Heart left ventricle (tissue), 13 donors: ENCODE data around the gene HPN.

Experiments
- POLR2A ChIP-seq, 2 donors: fragments of 450-650 bp; IDR thresholded peaks; one replicate each; pipeline ENCODE4 v1.6.1; 2017; ENCODE audit warnings: antibody characterized with exemption in 2 of 2, mild to moderate bottlenecking in 2 of 2, moderate library complexity in 2 of 2
- TF ChIP-seq, protein P1 (sequence below), 12 donors: fragments of 200-600 bp; sonication (generic) in 4 of 12; IDR thresholded peaks; one replicate each; pipeline versions ENCODE4 v1.5.0 to v1.8.0; 2018 to 2022; ENCODE audit warnings: antibody characterized with exemption in 12 of 12, mild to moderate bottlenecking in 5 of 12
- donor health status: ischemic (EF 13 %, LVEDD 7.1; RV severe dilation, severe dysfunction).
- donor health status: DM: no; HTN: yes; CAD: no.
- donor health status: DM: no; HTN: no; CAD: no.
- donor health status: ischemic (EF 25% LVEDD 6.9; RV normal size, moderate dysfunction).
- donor health status: ischemic (EF 25% LVEDD 5.7; RV mildly dilated, moderate dysfunction).
- donor health status: ischemic (EF 35%, LVEDD 5.7; RV mildly dilated, moderate dysfunction).
- donor health status: nonischemic (EF 11% LVEDD 7.7; RV severe dilation, severe dysfunction).
- donor health status: DM: yes; HTN: yes; CAD: no.
- donor health status: PGD.
- donor health status: ischemic (EF 29% LVEDD 5.4; RV normal size, mild dysfunction).
- donor health status: nonischemic (EF 23%, LVEDD 6.1; RV moderate dilation, normal function).

- TF ChIP-seq, protein P1, sequence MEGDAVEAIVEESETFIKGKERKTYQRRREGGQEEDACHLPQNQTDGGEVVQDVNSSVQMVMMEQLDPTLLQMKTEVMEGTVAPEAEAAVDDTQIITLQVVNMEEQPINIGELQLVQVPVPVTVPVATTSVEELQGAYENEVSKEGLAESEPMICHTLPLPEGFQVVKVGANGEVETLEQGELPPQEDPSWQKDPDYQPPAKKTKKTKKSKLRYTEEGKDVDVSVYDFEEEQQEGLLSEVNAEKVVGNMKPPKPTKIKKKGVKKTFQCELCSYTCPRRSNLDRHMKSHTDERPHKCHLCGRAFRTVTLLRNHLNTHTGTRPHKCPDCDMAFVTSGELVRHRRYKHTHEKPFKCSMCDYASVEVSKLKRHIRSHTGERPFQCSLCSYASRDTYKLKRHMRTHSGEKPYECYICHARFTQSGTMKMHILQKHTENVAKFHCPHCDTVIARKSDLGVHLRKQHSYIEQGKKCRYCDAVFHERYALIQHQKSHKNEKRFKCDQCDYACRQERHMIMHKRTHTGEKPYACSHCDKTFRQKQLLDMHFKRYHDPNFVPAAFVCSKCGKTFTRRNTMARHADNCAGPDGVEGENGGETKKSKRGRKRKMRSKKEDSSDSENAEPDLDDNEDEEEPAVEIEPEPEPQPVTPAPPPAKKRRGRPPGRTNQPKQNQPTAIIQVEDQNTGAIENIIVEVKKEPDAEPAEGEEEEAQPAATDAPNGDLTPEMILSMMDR (IDR thresholded peaks at IDR 0.05): no peak
- no peak for TF ChIP-seq POLR2A (IDR thresholded peaks at IDR 0.05)
Observed at GRCh38 chr19:35038623-35039512, 2.7 kb upstream of the HPN start.
